ENCODE data around the gene SIM1. TPM values are rescaled to one million over a fixed set of nuclear protein-coding genes. Genes with fewer than 3 reads are reported as not detected.

Gene SIM1
- not detected for total RNA-seq
- not detected for polyA plus RNA-seq
- long read RNA-seq, donor 1, result 0 reads
- long read RNA-seq, donor 2, result 0 reads
- long read RNA-seq, donor 3, result 0 reads
- long read RNA-seq, donor 4, result 0 reads
- long read RNA-seq, donor 5, result 0 reads

DNA sequence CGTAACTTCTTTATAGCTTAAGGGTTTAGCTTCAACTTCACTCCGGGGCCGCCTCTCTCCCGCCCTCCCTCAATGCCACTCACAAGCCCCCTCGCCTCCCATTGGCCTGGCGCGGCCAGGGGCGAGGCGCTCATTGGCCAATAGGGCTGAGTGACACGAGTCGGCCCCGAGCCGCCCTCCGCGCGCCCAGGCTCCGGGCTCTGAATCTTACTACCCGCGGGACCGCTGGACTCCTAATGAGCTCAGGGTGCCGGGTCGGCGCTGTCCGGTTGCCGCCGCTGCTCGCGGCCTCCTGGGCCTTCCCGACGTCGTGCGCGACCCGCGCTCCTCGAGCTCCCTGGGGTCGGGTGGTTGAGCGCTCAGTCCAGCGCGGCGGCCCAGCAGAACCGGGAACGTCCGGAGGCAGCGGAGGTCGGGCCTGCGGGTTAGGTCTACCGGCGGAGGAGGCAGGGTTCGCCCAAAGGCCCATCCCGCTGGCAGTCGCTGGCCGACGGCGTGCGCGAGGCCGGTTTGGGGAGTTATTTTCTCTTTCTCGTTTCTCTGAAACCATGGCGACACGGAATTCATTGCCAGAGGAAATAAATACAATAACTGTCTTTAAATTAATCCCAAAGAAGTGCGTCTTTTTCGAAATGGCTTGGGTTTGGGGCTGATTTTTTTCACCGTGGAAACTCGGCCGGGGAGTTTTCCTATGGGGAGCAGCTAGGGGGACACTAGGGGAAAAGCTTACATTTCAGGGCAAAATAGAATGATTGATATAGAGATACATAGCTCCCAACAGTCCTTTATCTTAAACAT, at the start of gene SIM1:
Gene SIM1 (minus strand): TSS at position 19 of the 798 bp plus-strand sequence. CDS start 1,453 bp downstream, outside the sequence.
- ATAC-seq (ENCODE audit: insufficient read depth, low FRiP score), result peak; percentile 22
- Histone ChIP-seq H3K4me1 (ENCODE audit: control insufficient read depth in 5 of 5, insufficient read depth in 5 of 5, low read length in 5 of 5) (peaks cover 0 to 10% (median 0%) of the 10 kb centered on the region in 5 donors), H3K27ac (ENCODE audit: low read depth in 1 of 2, low read length in 1 of 2) (no peak within 1 kb of the TSS), H3K9me3 (ENCODE audit: control insufficient read depth in 4 of 4, insufficient read depth in 3 of 4, low read length in 3 of 4) (peaks cover 0 to 25% (median 0%) of the 10 kb centered on the region in 4 donors), H3K36me3 (ENCODE audit: control insufficient read depth in 4 of 4, insufficient read depth in 4 of 4, low read length in 4 of 4) (no peaks in the 10 kb centered on the region), H3K9ac (ENCODE audit: insufficient read depth in 1 of 2, low read length in 2 of 2) (no peak within 1 kb of the TSS), H3K27me3 (ENCODE audit: control insufficient read depth in 3 of 3, insufficient read depth in 3 of 3, low read length in 2 of 3) (peaks cover 0 to 95% (median 93%) of the 10 kb centered on the region in 3 donors), H3K4me3 (no peak within 1 kb of the TSS)
- DNase-seq, result peak; percentile 82 to 85 (median 82)
- WGBS, 2 donors, result 4 to 9% methylated on average over 57 to 66 of the region's 66 CpGs
- TF ChIP-seq, protein P1, sequence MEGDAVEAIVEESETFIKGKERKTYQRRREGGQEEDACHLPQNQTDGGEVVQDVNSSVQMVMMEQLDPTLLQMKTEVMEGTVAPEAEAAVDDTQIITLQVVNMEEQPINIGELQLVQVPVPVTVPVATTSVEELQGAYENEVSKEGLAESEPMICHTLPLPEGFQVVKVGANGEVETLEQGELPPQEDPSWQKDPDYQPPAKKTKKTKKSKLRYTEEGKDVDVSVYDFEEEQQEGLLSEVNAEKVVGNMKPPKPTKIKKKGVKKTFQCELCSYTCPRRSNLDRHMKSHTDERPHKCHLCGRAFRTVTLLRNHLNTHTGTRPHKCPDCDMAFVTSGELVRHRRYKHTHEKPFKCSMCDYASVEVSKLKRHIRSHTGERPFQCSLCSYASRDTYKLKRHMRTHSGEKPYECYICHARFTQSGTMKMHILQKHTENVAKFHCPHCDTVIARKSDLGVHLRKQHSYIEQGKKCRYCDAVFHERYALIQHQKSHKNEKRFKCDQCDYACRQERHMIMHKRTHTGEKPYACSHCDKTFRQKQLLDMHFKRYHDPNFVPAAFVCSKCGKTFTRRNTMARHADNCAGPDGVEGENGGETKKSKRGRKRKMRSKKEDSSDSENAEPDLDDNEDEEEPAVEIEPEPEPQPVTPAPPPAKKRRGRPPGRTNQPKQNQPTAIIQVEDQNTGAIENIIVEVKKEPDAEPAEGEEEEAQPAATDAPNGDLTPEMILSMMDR (IDR thresholded peaks at IDR 0.05; ENCODE audit: control extremely low read depth, extremely low read depth), result no peak

GRCh38 chr6:100512203-100512862, 47.6 kb upstream of the SIM1 start:
- ATAC-seq (ENCODE audit: insufficient read depth, low FRiP score) (no peak), DNase-seq (no peak)
- TF ChIP-seq, protein P1 (IDR thresholded peaks at IDR 0.05; ENCODE audit: control extremely low read depth, extremely low read depth), result no peak
- Histone ChIP-seq H3K9me3 (ENCODE audit: control insufficient read depth in 4 of 4, insufficient read depth in 3 of 4, low read length in 3 of 4) (no peaks in the 10 kb centered on the region), H3K9ac (ENCODE audit: insufficient read depth in 1 of 2, low read length in 2 of 2) (no peak overlapping the region), H3K4me1 (ENCODE audit: control insufficient read depth in 5 of 5, insufficient read depth in 5 of 5, low read length in 5 of 5) (no peaks in the 10 kb centered on the region), H3K4me3 (no peak overlapping the region), H3K36me3 (ENCODE audit: control insufficient read depth in 4 of 4, insufficient read depth in 4 of 4, low read length in 4 of 4) (peaks cover 0 to 33% (median 15%) of the 10 kb centered on the region in 4 donors), H3K27me3 (ENCODE audit: control insufficient read depth in 3 of 3, insufficient read depth in 3 of 3, low read length in 2 of 3) (no peaks in the 10 kb centered on the region), H3K27ac (ENCODE audit: low read depth in 1 of 2, low read length in 1 of 2) (no peak overlapping the region)
- WGBS, 2 donors, result 76 to 88% methylated on average over 6 of the region's 6 CpGs

DNA sequence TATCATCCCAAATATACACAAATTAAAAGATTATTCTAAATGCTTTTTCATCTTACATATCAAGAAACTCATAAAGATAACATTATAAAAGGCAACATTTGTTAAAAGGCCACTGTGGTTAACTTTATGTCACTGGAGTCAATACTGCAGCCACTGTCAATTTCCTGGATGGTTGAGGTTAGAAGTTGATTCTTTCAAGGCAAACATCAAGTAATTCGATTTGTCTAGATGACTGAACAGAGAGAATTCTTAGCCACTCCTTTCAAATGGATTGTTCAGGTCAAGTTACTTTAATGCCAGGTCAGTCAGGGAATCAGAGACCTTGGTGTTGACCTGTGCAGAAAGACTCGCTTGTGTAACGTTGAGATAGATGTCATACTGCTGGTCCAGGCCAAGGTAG, 44.4 kb upstream of the SIM1 start:
- no peaks in the 10 kb centered on the region for H3K4me1 ChIP-seq (ENCODE audit: control insufficient read depth in 5 of 5, insufficient read depth in 5 of 5, low read length in 5 of 5)
- ATAC-seq (ENCODE audit: insufficient read depth, low FRiP score) (no peak), DNase-seq (no peak)
- TF ChIP-seq, protein P1 (IDR thresholded peaks at IDR 0.05; ENCODE audit: control extremely low read depth, extremely low read depth), result no peak
- 94% methylated on average over 3 of the region's 3 CpGs for WGBS, 2 donors
- H3K9me3 ChIP-seq (ENCODE audit: control insufficient read depth in 4 of 4, insufficient read depth in 3 of 4, low read length in 3 of 4), result no peaks in the 10 kb centered on the region
- H3K27ac ChIP-seq (ENCODE audit: low read depth in 1 of 2, low read length in 1 of 2), result no peak overlapping the region
- H3K27me3 ChIP-seq (ENCODE audit: control insufficient read depth in 3 of 3, insufficient read depth in 3 of 3, low read length in 2 of 3), result no peaks in the 10 kb centered on the region
- peaks cover 0 to 26% (median 12%) of the 10 kb centered on the region in 4 donors for H3K36me3 ChIP-seq (ENCODE audit: control insufficient read depth in 4 of 4, insufficient read depth in 4 of 4, low read length in 4 of 4)
- H3K9ac ChIP-seq (ENCODE audit: insufficient read depth in 1 of 2, low read length in 2 of 2), result no peak overlapping the region
- no peak overlapping the region for H3K4me3 ChIP-seq
